Esophagus squamous epithelium (tissue), 5 donors: ENCODE data around the gene SCN3A. TPM values are rescaled to one million over a fixed set of nuclear protein-coding genes. Genes with fewer than 3 reads are reported as not detected.

ENCODE experiments used
- DNase-seq: peaks from one replicate; lab custom pipeline; 2025; lab: John Stamatoyannopoulos, UW
- H3K27ac ChIP-seq, 4 donors: fragments of 200-600 bp; sonication (generic); one replicate each; pipeline ENCODE4 v1.5.1; 2016 to 2019; ENCODE audit warnings: mild to moderate bottlenecking in 1 of 4
- H3K27me3 ChIP-seq, 4 donors: fragments of 200-600 bp; sonication (generic); 1 replicate in 3 of 4; 2 replicates in 1 of 4; pipeline versions ENCODE4 v1.5.1 to v1.6.0; 2017 to 2021; ENCODE audit warnings: antibody characterized with exemption in 1 of 4
- H3K36me3 ChIP-seq, 3 donors: fragments of 200-600 bp; sonication (generic); one replicate each; pipeline ENCODE4 v1.5.1; 2016 to 2019
- H3K4me1 ChIP-seq, 3 donors: fragments of 200-600 bp; sonication (generic); one replicate each; pipeline ENCODE4 v1.5.1; 2017 to 2019
- H3K4me3 ChIP-seq, 4 donors: fragments of 200-600 bp; sonication (generic); 1 replicate in 3 of 4; 2 replicates in 1 of 4; pipeline ENCODE4 v1.5.1; 2016 to 2019; ENCODE audit warnings: mild to moderate bottlenecking in 2 of 4, moderate library complexity in 1 of 4
- H3K9me3 ChIP-seq, 3 donors: fragments of 200-600 bp; sonication (generic); one replicate each; pipeline ENCODE4 v1.5.1; 2016 to 2019
- CTCF ChIP-seq, 6 experiments: fragments of 450-650 bp in 4 of 6; fragments of 200-600 bp in 2 of 6; sonication (generic) in 2 of 6; IDR thresholded peaks; one replicate each; pipeline ENCODE4 v1.5.1; 2016 to 2019; ENCODE audit warnings: antibody characterized with exemption in 6 of 6, mild to moderate bottlenecking in 4 of 6, moderate library complexity in 4 of 6
- POLR2A ChIP-seq, 4 donors: fragments of 450-650 bp; IDR thresholded peaks; one replicate each; pipeline ENCODE4 v1.6.1; 2017; ENCODE audit warnings: antibody characterized with exemption in 4 of 4, mild to moderate bottlenecking in 4 of 4, moderate library complexity in 3 of 4
- WGBS, 2 donors: methylation state at CpG; one replicate each; pipeline ENCODE4 v1.1.5; 2018; 5-methylcytosine and 5-hydroxymethylcytosine counted together
- intact Hi-C: fragments of 100-400 bp; cut with DNase I; formaldehyde crosslinking; loops from one replicate; pipeline ENCODE4 v1.15.0; 2022
- total RNA-seq, 4 donors: library from RNA; depleted of rRNA; stranded (reverse); fragments of >200 nt; gene quantifications; one replicate each; pipeline ENCODE4 v1.1.0, GENCODE V29; 2016
- donor health status: DM: yes; HTN: yes; CAD: no.

SCN3A gene
- total RNA-seq, 4 donors from 2014 or later: 0.08 to 0.83 (median 0.45) TPM

DNA sequence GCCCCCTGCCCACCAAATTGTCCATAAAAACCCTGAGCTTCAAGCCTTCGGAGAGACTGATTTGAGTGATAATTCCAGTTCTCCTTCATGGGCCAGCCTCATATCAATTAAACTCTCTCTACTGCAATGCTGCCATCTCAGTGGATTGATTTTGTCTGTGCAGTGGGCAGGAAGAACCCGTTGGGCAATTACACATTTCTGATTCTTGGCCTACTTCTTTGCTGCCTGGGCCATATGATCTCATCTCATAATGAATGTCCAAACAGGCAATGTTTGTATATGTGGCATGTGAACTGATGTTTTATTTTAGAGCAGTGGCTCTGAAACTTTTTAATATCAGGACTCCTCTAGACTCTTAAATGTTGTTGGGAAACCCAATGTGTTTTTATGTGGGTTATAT lies 147.3 kb downstream of the SCN3A start:
- no peaks in the 10 kb centered on the region for H3K4me1 ChIP-seq
- no peaks in the 10 kb centered on the region for H3K27me3 ChIP-seq
- no peak overlapping the region for H3K27ac ChIP-seq
- TF ChIP-seq CTCF (IDR thresholded peaks at IDR 0.05): no peak
- TF ChIP-seq POLR2A (IDR thresholded peaks at IDR 0.05): no peak
- H3K4me3 ChIP-seq: no peak overlapping the region
- H3K9me3 ChIP-seq: no peaks in the 10 kb centered on the region
- no peaks in the 10 kb centered on the region for H3K36me3 ChIP-seq
- intact Hi-C loops: no loop called here
- no peak for DNase-seq
- WGBS, 2 donors: 70 to 79% methylated on average over 2 of the region's 2 CpGs

DNA sequence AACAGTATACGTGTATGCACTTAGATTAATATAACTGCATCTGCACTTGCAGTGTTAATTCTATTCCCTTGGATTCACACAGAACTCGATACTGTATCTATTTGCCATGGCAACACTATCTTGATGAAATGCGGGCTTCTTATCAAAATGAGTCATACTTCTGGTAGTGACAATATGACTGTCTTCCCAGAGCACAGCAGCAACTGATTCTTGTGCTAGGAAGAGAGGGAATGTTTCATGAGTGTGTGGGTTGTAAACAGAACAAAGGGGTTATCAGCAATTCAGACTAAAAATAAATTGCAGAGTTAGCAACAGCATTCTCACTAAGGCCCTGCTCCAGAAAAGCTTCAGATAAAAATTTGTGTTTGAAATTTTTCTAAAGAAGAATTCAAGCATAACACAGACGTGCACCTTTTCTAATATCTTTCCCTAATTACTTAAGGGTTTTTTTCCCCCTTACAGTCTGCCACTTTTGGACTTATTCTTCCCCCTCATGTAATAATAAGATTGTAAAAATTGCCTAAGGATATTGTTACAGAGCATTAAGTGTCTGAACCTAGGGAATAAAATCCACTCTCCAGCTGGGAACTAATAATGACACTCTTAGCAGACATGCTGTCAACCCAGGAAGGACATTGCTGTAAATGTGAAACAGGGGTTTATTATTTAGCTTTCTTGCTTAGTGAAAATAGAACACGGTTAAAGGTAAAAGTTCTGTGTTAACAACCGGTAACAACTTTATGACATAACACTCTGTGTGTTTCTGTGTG lies 148.6 kb downstream of the SCN3A start:
- no peak overlapping the region for H3K4me3 ChIP-seq
- no peak for TF ChIP-seq CTCF (IDR thresholded peaks at IDR 0.05)
- no peak for TF ChIP-seq POLR2A (IDR thresholded peaks at IDR 0.05)
- no peak overlapping the region for H3K27ac ChIP-seq
- H3K36me3 ChIP-seq: no peaks in the 10 kb centered on the region
- 42 to 53% methylated on average over 6 of the region's 6 CpGs for WGBS, 2 donors
- intact Hi-C loops: no loop called here
- H3K27me3 ChIP-seq: no peaks in the 10 kb centered on the region
- H3K4me1 ChIP-seq: no peaks in the 10 kb centered on the region
- DNase-seq: no peak
- no peaks in the 10 kb centered on the region for H3K9me3 ChIP-seq

GRCh38 chr2:165054652-165055051 lies 149.2 kb downstream of the SCN3A start:
- 72 to 91% methylated on average over 3 of the region's 3 CpGs for WGBS, 2 donors

GRCh38 chr2:165044505-165045303 lies 159.1 kb downstream of the SCN3A start:
- WGBS, 2 donors: 60 to 74% methylated on average over 5 to 6 of the region's 6 CpGs
- no peak for DNase-seq
- no peak overlapping the region for H3K4me3 ChIP-seq
- TF ChIP-seq CTCF (IDR thresholded peaks at IDR 0.05): no peak
- no peaks in the 10 kb centered on the region for H3K27me3 ChIP-seq
- no peaks in the 10 kb centered on the region for H3K9me3 ChIP-seq
- no peaks in the 10 kb centered on the region for H3K36me3 ChIP-seq
- intact Hi-C loops: no loop called here
- no peak overlapping the region for H3K27ac ChIP-seq
- no peaks in the 10 kb centered on the region for H3K4me1 ChIP-seq

More at GRCh38 chr2:165054652-165055051, 149.2 kb downstream of the SCN3A start:
- DNase-seq: no peak
- H3K27me3 ChIP-seq: no peaks in the 10 kb centered on the region
- H3K4me1 ChIP-seq: no peaks in the 10 kb centered on the region
- H3K27ac ChIP-seq: no peak overlapping the region
- no peak overlapping the region for H3K4me3 ChIP-seq
- intact Hi-C loops: no loop called here
- no peaks in the 10 kb centered on the region for H3K9me3 ChIP-seq
- no peak for TF ChIP-seq POLR2A (IDR thresholded peaks at IDR 0.05)
- no peak for TF ChIP-seq CTCF (IDR thresholded peaks at IDR 0.05)
- no peaks in the 10 kb centered on the region for H3K36me3 ChIP-seq

Other genes with a start within 250 kb of the SCN3A start
- gene SLC38A11, start 248.5 kb downstream of the SCN3A start, total RNA-seq: 1 to 10 TPM in 1 of 4 donors, under 1 TPM in 2, not detected in 1; 0.47 to 2.5 (median 0.66) TPM
- gene SCN2A, start 35.4 kb upstream of the SCN3A start, total RNA-seq: under 1 TPM in 1 of 4 donors, not detected in 3; 0.21 TPM